ENCODE measurements around the gene KIAA1614.
A peak's percentile ranks its signal among the peaks of the same experiment; 100 is the strongest.
"Not testable (repeated sequence)": the region's sequence is repeated elsewhere in the genome, so short reads cannot be mapped to it uniquely, and the experiment has no call there.

The KIAA1614 gene

GRCh38 chr1:180945551-180945950 is 32.9 kb downstream of the KIAA1614 start:
- DNase-seq = no peak

GRCh38 chr1:180946056-180946455 is 33.4 kb downstream of the KIAA1614 start:
- DNase-seq = no peak

GRCh38 chr1:180946541-180947498 is 34.1 kb downstream of the KIAA1614 start:
- no peak for DNase-seq

GRCh38 chr1:180947499-180947885 is 34.8 kb downstream of the KIAA1614 start:
- DNase-seq = no peak

- no peak for DNase-seq
These were observed 35.4 kb downstream of the KIAA1614 start for GRCh38 chr1:180947901-180948640.

GRCh38 chr1:180948641-180949615 is 36.2 kb downstream of the KIAA1614 start:
- no peak for DNase-seq

- no peak for DNase-seq
These were observed 36.9 kb downstream of the KIAA1614 start for GRCh38 chr1:180949616-180950000.

- DNase-seq = no peak
These were observed 37.6 kb downstream of the KIAA1614 start for GRCh38 chr1:180950321-180950720.

GRCh38 chr1:180951186-180951745 is 38.6 kb downstream of the KIAA1614 start:
- DNase-seq = no peak

- no peak for DNase-seq
These were observed 39.3 kb downstream of the KIAA1614 start for GRCh38 chr1:180951836-180952656.

GRCh38 chr1:180952657-180953013 is 39.9 kb downstream of the KIAA1614 start:
- DNase-seq = no peak

GRCh38 chr1:180953291-180954004 is 40.8 kb downstream of the KIAA1614 start:
- peak; percentile 35 for DNase-seq

GRCh38 chr1:180954005-180954800 is 41.5 kb downstream of the KIAA1614 start:
- peak; percentile 77 for DNase-seq

- DNase-seq = no peak
These were observed 42.1 kb downstream of the KIAA1614 start for GRCh38 chr1:180954801-180955165.

- no peak for DNase-seq
These were observed 43.4 kb downstream of the KIAA1614 start for GRCh38 chr1:180956028-180956640.

GRCh38 chr1:180959620-180960019 is 46.9 kb downstream of the KIAA1614 start:
- DNase-seq = not testable (repeated sequence)

GRCh38 chr1:180961622-180962021 is 48.9 kb downstream of the KIAA1614 start:
- no peak for DNase-seq

- no peak for DNase-seq
These were observed 49.5 kb downstream of the KIAA1614 start for GRCh38 chr1:180962178-180962577.

- no peak for DNase-seq
These were observed 51.4 kb downstream of the KIAA1614 start for GRCh38 chr1:180964056-180964455.

- DNase-seq = no peak
These were observed 51.9 kb downstream of the KIAA1614 start for GRCh38 chr1:180964595-180964994.

All from hematopoietic multipotent progenitor cell treated with erythropoietin and hydrocortisone succinate and interleukin-3 and kit ligand, for 6 days (in vitro differentiated cells).